Testis (tissue), 3 donors: ENCODE data around the gene EIF4A2. TPM values are rescaled to one million over a fixed set of nuclear protein-coding genes. Genes with fewer than 3 reads are reported as not detected.

Experiments
- DNase-seq: peaks from one replicate; pipeline ENCODE4 v3.0.0-alpha.2; 2019
- H3K27ac ChIP-seq, 2 donors: fragments of 200-600 bp; sonication (generic); one replicate each; pipeline ENCODE4 v1.5.1; 2019
- H3K27me3 ChIP-seq: fragments of 200-600 bp; sonication (generic); one replicate; pipeline ENCODE4 v1.5.1; 2019
- H3K36me3 ChIP-seq: fragments of 200-600 bp; sonication (generic); one replicate; pipeline ENCODE4 v1.5.1; 2017; ENCODE audit warnings: low read depth; ENCODE audit errors: missing control alignments
- H3K4me1 ChIP-seq: fragments of 200-600 bp; sonication (generic); one replicate; pipeline ENCODE4 v1.5.1; 2019
- H3K4me3 ChIP-seq, 2 donors: fragments of 200-600 bp; sonication (generic); one replicate each; pipeline ENCODE4 v1.5.1; 2017 to 2019
- H3K9me3 ChIP-seq: fragments of 200-600 bp; sonication (generic); one replicate; pipeline ENCODE4 v1.5.1; 2017
- POLR2A ChIP-seq: fragments of 450-650 bp; IDR thresholded peaks from one replicate; pipeline ENCODE4 v1.6.1; 2017; ENCODE audit warnings: antibody characterized with exemption, mild to moderate bottlenecking, moderate library complexity
- WGBS, 2 donors: methylation state at CpG; one replicate each; pipeline ENCODE4 v1.1.5; 2018; 5-methylcytosine and 5-hydroxymethylcytosine counted together
- intact Hi-C: fragments of 100-400 bp; cut with DNase I; formaldehyde crosslinking; loops from one replicate; pipeline ENCODE4 v1.15.1; 2023; ENCODE audit warnings: low total_unique reads
- polyA plus RNA-seq: library from polyadenylated mRNA; stranded (reverse); fragments of 350-450 nt; fragmentation: Illumina TruSeq; extraction: RNeasy Lipid Tissue Mini Kit (QIAGEN cat#74804); gene quantifications from one replicate; pipeline ENCODE4 v1.2.3, GENCODE V29; 2014; ENCODE audit warnings: low read depth, low replicate concordance; ENCODE audit not compliant: insufficient read depth
- total RNA-seq, 2 donors: library from RNA; depleted of rRNA; stranded (reverse); fragments of >200 nt; gene quantifications; one replicate each; pipeline ENCODE4 v1.2.3, GENCODE V29; 2016
- TF ChIP-seq, protein P1 (sequence below), 3 experiments: fragments of 450-650 bp in 2 of 3; fragments of 200-600 bp in 1 of 3; sonication (generic) in 1 of 3; IDR thresholded peaks; one replicate each; pipeline ENCODE4 v1.5.1; 2016 to 2019; ENCODE audit warnings: antibody characterized with exemption in 3 of 3, mild to moderate bottlenecking in 2 of 3, moderate library complexity in 1 of 3

The EIF4A2 gene
- total and polyA plus RNA-seq, 3 donors from 2014 or later = 275 to 357 (median 283) TPM

GRCh38 chr3:186788482-186789370 lies 5.3 kb downstream of the EIF4A2 start:
- WGBS, 2 donors = 55 to 56% methylated on average over 13 of the region's 13 CpGs
- Histone ChIP-seq H3K27me3 (no peaks in the 10 kb centered on the region), H3K36me3 (no peaks in the 10 kb centered on the region), H3K9me3 (no peaks in the 10 kb centered on the region), H3K4me3 (no peak overlapping the region), H3K4me1 (peaks cover 23% of the 10 kb centered on the region), H3K27ac (no peak overlapping the region)
- intact Hi-C loops = no loop called here
- no peak for DNase-seq
- TF ChIP-seq POLR2A = no peak
- TF ChIP-seq, protein P1, sequence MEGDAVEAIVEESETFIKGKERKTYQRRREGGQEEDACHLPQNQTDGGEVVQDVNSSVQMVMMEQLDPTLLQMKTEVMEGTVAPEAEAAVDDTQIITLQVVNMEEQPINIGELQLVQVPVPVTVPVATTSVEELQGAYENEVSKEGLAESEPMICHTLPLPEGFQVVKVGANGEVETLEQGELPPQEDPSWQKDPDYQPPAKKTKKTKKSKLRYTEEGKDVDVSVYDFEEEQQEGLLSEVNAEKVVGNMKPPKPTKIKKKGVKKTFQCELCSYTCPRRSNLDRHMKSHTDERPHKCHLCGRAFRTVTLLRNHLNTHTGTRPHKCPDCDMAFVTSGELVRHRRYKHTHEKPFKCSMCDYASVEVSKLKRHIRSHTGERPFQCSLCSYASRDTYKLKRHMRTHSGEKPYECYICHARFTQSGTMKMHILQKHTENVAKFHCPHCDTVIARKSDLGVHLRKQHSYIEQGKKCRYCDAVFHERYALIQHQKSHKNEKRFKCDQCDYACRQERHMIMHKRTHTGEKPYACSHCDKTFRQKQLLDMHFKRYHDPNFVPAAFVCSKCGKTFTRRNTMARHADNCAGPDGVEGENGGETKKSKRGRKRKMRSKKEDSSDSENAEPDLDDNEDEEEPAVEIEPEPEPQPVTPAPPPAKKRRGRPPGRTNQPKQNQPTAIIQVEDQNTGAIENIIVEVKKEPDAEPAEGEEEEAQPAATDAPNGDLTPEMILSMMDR (IDR thresholded peaks at IDR 0.05) = no peak

DNA sequence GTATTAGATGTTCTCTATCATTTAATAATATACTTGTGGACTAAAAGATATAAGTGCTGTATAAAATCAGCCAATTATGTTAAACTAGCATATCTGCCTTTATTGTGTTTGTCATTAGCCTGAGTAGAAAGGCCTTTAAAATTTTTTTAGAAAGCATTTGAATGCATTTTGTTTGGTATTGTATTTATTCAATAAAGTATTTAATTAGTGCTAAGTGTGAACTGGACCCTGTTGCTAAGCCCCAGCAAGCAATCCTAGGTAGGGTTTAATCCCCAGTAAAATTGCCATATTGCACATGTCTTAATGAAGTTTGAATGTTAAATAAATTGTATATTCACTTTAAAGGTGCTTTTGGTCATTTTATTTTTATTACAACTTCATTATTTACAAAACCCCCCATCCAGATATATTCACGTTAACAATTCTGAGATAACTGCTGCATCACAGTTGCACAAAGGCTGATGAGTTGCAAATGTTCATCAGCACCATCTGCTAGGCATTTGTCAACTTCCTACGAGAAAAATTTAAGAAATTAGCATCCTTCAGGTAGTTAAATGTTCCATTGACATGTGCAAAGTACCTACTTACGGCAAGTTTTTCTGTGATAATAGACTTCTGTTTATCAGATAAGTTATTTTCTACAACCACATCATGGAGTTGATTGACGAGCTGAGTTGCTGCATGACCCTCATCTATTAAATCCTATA lies 6.3 kb downstream of the EIF4A2 start:
- no peak for DNase-seq
- no peaks in the 10 kb centered on the region for H3K27me3 ChIP-seq
- no peak overlapping the region for H3K27ac ChIP-seq
- TF ChIP-seq POLR2A = no peak
- TF ChIP-seq, protein P1 (IDR thresholded peaks at IDR 0.05) = no peak
- no peaks in the 10 kb centered on the region for H3K9me3 ChIP-seq
- intact Hi-C loops = no loop called here
- WGBS, 2 donors = 58 to 60% methylated on average over 4 of the region's 4 CpGs
- H3K4me1 ChIP-seq = peaks cover 23% of the 10 kb centered on the region
- no peaks in the 10 kb centered on the region for H3K36me3 ChIP-seq
- H3K4me3 ChIP-seq = no peak overlapping the region

GRCh38 chr3:186790261-186790981 lies 7.0 kb downstream of the EIF4A2 start:
- 74 to 78% methylated on average over 8 of the region's 8 CpGs for WGBS, 2 donors
- peaks cover 22% of the 10 kb centered on the region for H3K4me1 ChIP-seq
- H3K4me3 ChIP-seq = no peak overlapping the region
- DNase-seq = no peak
- H3K27ac ChIP-seq = no peak overlapping the region
- no peaks in the 10 kb centered on the region for H3K9me3 ChIP-seq
- intact Hi-C loops = no loop called here
- TF ChIP-seq, protein P1 (IDR thresholded peaks at IDR 0.05) = no peak
- TF ChIP-seq POLR2A = no peak
- no peaks in the 10 kb centered on the region for H3K27me3 ChIP-seq
- H3K36me3 ChIP-seq = no peaks in the 10 kb centered on the region

GRCh38 chr3:186798239-186798874 lies 15.0 kb downstream of the EIF4A2 start:
- Histone ChIP-seq H3K27me3 (no peaks in the 10 kb centered on the region), H3K4me1 (no peaks in the 10 kb centered on the region), H3K36me3 (no peaks in the 10 kb centered on the region), H3K27ac (no peak overlapping the region), H3K9me3 (no peaks in the 10 kb centered on the region), H3K4me3 (no peak overlapping the region)
- intact Hi-C loops = no loop called here
- TF ChIP-seq, protein P1 (IDR thresholded peaks at IDR 0.05) = no peak
- TF ChIP-seq POLR2A = no peak
- WGBS, 2 donors = 87 to 90% methylated on average over 3 of the region's 3 CpGs
- no peak for DNase-seq
